Glutamatergic neuron (in vitro differentiated cells): Measurements from ENCODE around the gene RNASE1. TPM values are rescaled to one million over a fixed set of nuclear protein-coding genes. Genes with fewer than 3 reads are reported as not detected.

Experiments
- DNase-seq: peaks from one replicate; pipeline ENCODE4 v3.0.0; 2022
- H3K27ac Mint-ChIP-seq: one replicate; pipeline ENCODE4 v1.8.0; 2020; ENCODE audit warnings: mild to moderate bottlenecking, mixed read lengths, inconsistent platforms; ENCODE audit not compliant: unreplicated experiment
- H3K27me3 Mint-ChIP-seq: one replicate; pipeline ENCODE4 v1.8.0; 2020; ENCODE audit warnings: mild to moderate bottlenecking, moderate library complexity, mixed read lengths, inconsistent platforms; ENCODE audit not compliant: unreplicated experiment
- H3K36me3 Mint-ChIP-seq: one replicate; pipeline ENCODE4 v1.8.0; 2020; ENCODE audit warnings: mild to moderate bottlenecking, mixed read lengths, inconsistent platforms; ENCODE audit not compliant: unreplicated experiment
- H3K4me1 Mint-ChIP-seq: one replicate; pipeline ENCODE4 v1.8.0; 2020; ENCODE audit warnings: mild to moderate bottlenecking, low read depth, mixed read lengths, inconsistent platforms; ENCODE audit not compliant: unreplicated experiment
- H3K4me3 Mint-ChIP-seq: one replicate; pipeline ENCODE4 v1.8.0; 2020; ENCODE audit warnings: mild to moderate bottlenecking, mixed read lengths, inconsistent platforms; ENCODE audit not compliant: unreplicated experiment
- H3K9me3 Mint-ChIP-seq: one replicate; pipeline ENCODE4 v1.8.0; 2020; ENCODE audit warnings: mild to moderate bottlenecking, moderate library complexity, mixed read lengths, inconsistent platforms; ENCODE audit not compliant: unreplicated experiment
- CTCF ChIP-seq: fragments of 200-600 bp; sonication (generic); IDR thresholded peaks from one replicate; pipeline ENCODE4 v1.5.0; 2021; ENCODE audit not compliant: partially characterized antibody, unreplicated experiment
- long read RNA-seq: library from polyadenylated mRNA; unstranded; transcript quantifications from one replicate; pipeline ENCODE4 v2.0.0, GENCODE V29; 2020; ENCODE audit not compliant: unreplicated experiment
- total RNA-seq: library from RNA; stranded (reverse); fragmentation: NEBNext Ultra II Directional; extraction: Animal tissue kit (Norgen Biotek cat#: 25700); gene quantifications from one replicate; pipeline ENCODE4 v1.2.1, GENCODE V29; 2021; ENCODE audit not compliant: unreplicated experiment

RNASE1 gene
- not detected for total RNA-seq
- long read RNA-seq, result 0 reads

- DNase-seq, result no peak
- no peak for TF ChIP-seq CTCF
- Mint-ChIP-seq H3K4me3 (no peak within 1 kb of the TSS), H3K27ac (no peak within 1 kb of the TSS), H3K27me3 (peaks cover 2% of the 10 kb centered on the region), H3K9me3 (peaks cover 4% of the 10 kb centered on the region), H3K36me3 (no peaks in the 10 kb centered on the region), H3K4me1 (peaks cover 7% of the 10 kb centered on the region)
Measured at GRCh38 chr14:20802341-20803084, at the start of gene RNASE1. TSS of gene RNASE1 (minus strand) at chr14:20802844. CDS start at chr14:20802068, 776 bp downstream.

GRCh38 chr14:20848955-20849570 is 46.4 kb upstream of the RNASE1 start:
- no peak for TF ChIP-seq CTCF
- Mint-ChIP-seq H3K9me3 (no peaks in the 10 kb centered on the region), H3K27ac (no peak overlapping the region)

GRCh38 chr14:20848316-20848954 is 45.8 kb upstream of the RNASE1 start:
- no peaks in the 10 kb centered on the region for H3K4me1 Mint-ChIP-seq
- H3K27ac Mint-ChIP-seq, result no peak overlapping the region
- no peaks in the 10 kb centered on the region for H3K9me3 Mint-ChIP-seq
- H3K36me3 Mint-ChIP-seq, result no peaks in the 10 kb centered on the region
- H3K27me3 Mint-ChIP-seq, result no peaks in the 10 kb centered on the region
- DNase-seq, result no peak
- no peak for TF ChIP-seq CTCF
- no peak overlapping the region for H3K4me3 Mint-ChIP-seq

More at GRCh38 chr14:20848955-20849570, 46.4 kb upstream of the RNASE1 start:
- no peak for DNase-seq
- H3K36me3 Mint-ChIP-seq, result no peaks in the 10 kb centered on the region
- no peaks in the 10 kb centered on the region for H3K27me3 Mint-ChIP-seq
- no peak overlapping the region for H3K4me3 Mint-ChIP-seq
- H3K4me1 Mint-ChIP-seq, result no peaks in the 10 kb centered on the region

GRCh38 chr14:20846560-20846959 is 43.9 kb upstream of the RNASE1 start:
- Mint-ChIP-seq H3K4me1 (no peaks in the 10 kb centered on the region), H3K27ac (no peak overlapping the region), H3K36me3 (no peaks in the 10 kb centered on the region), H3K27me3 (no peaks in the 10 kb centered on the region), H3K9me3 (no peaks in the 10 kb centered on the region), H3K4me3 (no peak overlapping the region)
- no peak for DNase-seq
- no peak for TF ChIP-seq CTCF
